ENCODE results near the gene PIGA. TPM values are rescaled to one million over a fixed set of nuclear protein-coding genes. Genes with fewer than 3 reads are reported as not detected.

The PIGA gene
- total RNA-seq, 2 donors from 2014 or later = 12.6 to 21.6 TPM

GRCh38 chrX:15359701-15360100 is 24.4 kb upstream of the PIGA start:
- H3K27ac Mint-ChIP-seq = no peak overlapping the region
- no peak for TF ChIP-seq CTCF (conservative IDR thresholded peaks at IDR 0.05)
- WGBS, 2 experiments (ENCODE audit: insufficient coverage in 1 of 2, insufficient read length in 1 of 2) = 100% methylated on average over 2 of the region's 2 CpGs; no CpG with 5 or more reads in 1 of the 2 experiments

GRCh38 chrX:15358533-15358932 is 23.2 kb upstream of the PIGA start:
- Histone ChIP-seq H3K9me3 (ENCODE audit: control insufficient read depth, low read length) (no peaks in the 10 kb centered on the region), H3K27me3 (ENCODE audit: control insufficient read depth, insufficient read depth, low read length, poor library complexity, severe bottlenecking) (no peaks in the 10 kb centered on the region), H3K9ac (ENCODE audit: extremely low read depth, low read length, poor library complexity, severe bottlenecking) (no peak overlapping the region), H3K36me3 (ENCODE audit: control insufficient read depth, insufficient read depth, low read length) (no peaks in the 10 kb centered on the region), H3K4me3 (ENCODE audit: low read length) (no peak overlapping the region), H3K4me1 (ENCODE audit: control insufficient read depth, insufficient read depth, low read length) (no peaks in the 10 kb centered on the region), H3K27ac (ENCODE audit: low read depth, low read length) (no peak overlapping the region)
- Mint-ChIP-seq H3K27ac (no peak overlapping the region), H3K4me1 (no peaks in the 10 kb centered on the region), H3K9me3 (no peaks in the 10 kb centered on the region), H3K27me3 (ENCODE audit: insufficient read depth) (peaks cover 11% of the 10 kb centered on the region), H3K4me3 (no peak overlapping the region), H3K36me3 (ENCODE audit: low read depth) (no peaks in the 10 kb centered on the region)
- no peak for TF ChIP-seq CTCF (conservative IDR thresholded peaks at IDR 0.05)
- WGBS, 2 experiments (ENCODE audit: insufficient coverage in 1 of 2, insufficient read length in 1 of 2) = no CpG with 5 or more reads among the region's 2 CpGs
- no peak for DNase-seq

More at GRCh38 chrX:15359701-15360100, 24.4 kb upstream of the PIGA start:
- Histone ChIP-seq H3K4me3 (ENCODE audit: low read length) (no peak overlapping the region), H3K36me3 (ENCODE audit: control insufficient read depth, insufficient read depth, low read length) (no peaks in the 10 kb centered on the region), H3K4me1 (ENCODE audit: control insufficient read depth, insufficient read depth, low read length) (no peaks in the 10 kb centered on the region), H3K9ac (ENCODE audit: extremely low read depth, low read length, poor library complexity, severe bottlenecking) (no peak overlapping the region), H3K27ac (ENCODE audit: low read depth, low read length) (no peak overlapping the region), H3K27me3 (ENCODE audit: control insufficient read depth, insufficient read depth, low read length, poor library complexity, severe bottlenecking) (no peaks in the 10 kb centered on the region), H3K9me3 (ENCODE audit: control insufficient read depth, low read length) (no peaks in the 10 kb centered on the region)
- Mint-ChIP-seq H3K4me1 (no peaks in the 10 kb centered on the region), H3K27me3 (ENCODE audit: insufficient read depth) (peaks cover 11% of the 10 kb centered on the region), H3K36me3 (ENCODE audit: low read depth) (no peaks in the 10 kb centered on the region), H3K4me3 (no peak overlapping the region), H3K9me3 (no peaks in the 10 kb centered on the region)
- DNase-seq = no peak

- H3K36me3 ChIP-seq (ENCODE audit: control insufficient read depth, insufficient read depth, low read length) = no peaks in the 10 kb centered on the region
- H3K4me1 Mint-ChIP-seq = no peaks in the 10 kb centered on the region
- no peaks in the 10 kb centered on the region for H3K27me3 ChIP-seq (ENCODE audit: control insufficient read depth, insufficient read depth, low read length, poor library complexity, severe bottlenecking)
- H3K9ac ChIP-seq (ENCODE audit: extremely low read depth, low read length, poor library complexity, severe bottlenecking) = no peak overlapping the region
- H3K4me3 ChIP-seq (ENCODE audit: low read length) = no peak overlapping the region
- H3K9me3 ChIP-seq (ENCODE audit: control insufficient read depth, low read length) = no peaks in the 10 kb centered on the region
- no peak overlapping the region for H3K27ac ChIP-seq (ENCODE audit: low read depth, low read length)
- H3K36me3 Mint-ChIP-seq (ENCODE audit: low read depth) = no peaks in the 10 kb centered on the region
- no peak overlapping the region for H3K4me3 Mint-ChIP-seq
- no peak for TF ChIP-seq CTCF (conservative IDR thresholded peaks at IDR 0.05)
- 100% methylated on average over 1 of the region's 1 CpG; no CpG with 5 or more reads in 1 of the 2 experiments for WGBS, 2 experiments (ENCODE audit: insufficient coverage in 1 of 2, insufficient read length in 1 of 2)
- DNase-seq = no peak
- H3K9me3 Mint-ChIP-seq = no peaks in the 10 kb centered on the region
- no peaks in the 10 kb centered on the region for H3K4me1 ChIP-seq (ENCODE audit: control insufficient read depth, insufficient read depth, low read length)
- peaks cover 11% of the 10 kb centered on the region for H3K27me3 Mint-ChIP-seq (ENCODE audit: insufficient read depth)
- H3K27ac Mint-ChIP-seq = no peak overlapping the region
These were observed 21.1 kb upstream of the PIGA start for GRCh38 chrX:15356444-15356843.

All from endodermal cell (in vitro differentiated cells).